ENCODE measurements around the gene NDC80. TPM values are rescaled to one million over a fixed set of nuclear protein-coding genes. Genes with fewer than 3 reads are reported as not detected.
"Not testable (repeated sequence)": the region's sequence is repeated elsewhere in the genome, so short reads cannot be mapped to it uniquely, and the experiment has no call there.

The NDC80 gene
- polyA plus RNA-seq, 5 donors: 13.5 to 51.6 (median 25.0) TPM

DNA sequence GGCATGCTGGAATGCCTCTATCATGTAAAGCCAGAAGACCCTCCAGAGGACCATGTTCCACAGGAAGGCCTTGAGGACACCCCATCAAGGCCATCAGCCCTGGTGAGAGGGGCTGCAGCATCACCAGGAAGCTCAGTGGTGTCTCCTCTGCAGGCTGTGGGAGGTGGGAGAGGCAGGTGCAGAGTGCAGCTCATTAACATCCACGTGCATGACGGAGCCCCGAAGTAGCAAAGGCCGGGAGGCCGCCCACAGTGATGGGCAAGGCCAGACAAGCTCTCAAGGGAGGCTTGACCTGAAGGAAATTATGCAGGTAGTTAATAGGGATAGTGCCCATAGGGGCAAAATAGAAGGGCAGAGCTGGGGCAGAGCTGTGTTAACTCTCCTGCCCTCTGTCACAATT is 53.9 kb downstream of the NDC80 start:
- no peak for DNase-seq

DNA sequence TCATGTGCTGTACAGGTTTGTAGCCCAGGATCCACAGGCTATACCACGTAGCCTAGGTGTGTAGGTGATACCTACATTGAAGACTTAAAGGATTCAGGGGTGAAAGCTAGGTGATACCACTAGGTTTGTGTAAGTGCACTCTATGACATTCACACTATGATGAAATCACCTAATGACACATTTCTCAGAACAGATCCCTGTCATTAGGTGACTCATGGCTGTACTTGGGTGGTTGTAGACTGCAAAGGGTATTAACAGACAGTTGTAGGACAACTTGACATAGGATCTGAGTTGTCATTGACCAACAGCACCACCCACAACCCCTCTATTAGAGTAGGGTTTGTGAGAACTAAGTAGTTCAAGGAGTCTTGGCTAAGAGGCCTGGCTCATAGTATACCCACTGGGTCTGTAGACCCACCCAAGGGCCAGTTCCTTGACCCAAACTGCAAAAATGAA is 56.5 kb downstream of the NDC80 start:
- DNase-seq: no peak

DNA sequence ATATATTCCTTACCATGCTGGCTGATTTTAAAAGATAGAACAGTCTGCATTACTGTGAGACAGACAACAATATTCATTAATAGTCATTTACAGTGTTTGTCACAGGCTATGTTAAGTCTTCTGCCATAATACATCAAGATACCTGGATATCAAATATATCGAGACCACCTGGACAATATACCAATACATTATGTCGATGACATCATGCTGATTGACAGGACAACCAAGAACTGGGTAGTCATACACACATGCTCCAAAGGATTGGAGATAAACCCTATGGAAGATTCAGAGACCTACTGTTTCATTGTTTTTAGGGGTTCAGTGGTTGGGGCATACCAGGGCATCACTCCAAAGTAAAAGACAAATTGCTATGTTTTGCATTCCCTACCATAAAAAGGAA is 57.6 kb downstream of the NDC80 start:
- no peak for DNase-seq

DNA sequence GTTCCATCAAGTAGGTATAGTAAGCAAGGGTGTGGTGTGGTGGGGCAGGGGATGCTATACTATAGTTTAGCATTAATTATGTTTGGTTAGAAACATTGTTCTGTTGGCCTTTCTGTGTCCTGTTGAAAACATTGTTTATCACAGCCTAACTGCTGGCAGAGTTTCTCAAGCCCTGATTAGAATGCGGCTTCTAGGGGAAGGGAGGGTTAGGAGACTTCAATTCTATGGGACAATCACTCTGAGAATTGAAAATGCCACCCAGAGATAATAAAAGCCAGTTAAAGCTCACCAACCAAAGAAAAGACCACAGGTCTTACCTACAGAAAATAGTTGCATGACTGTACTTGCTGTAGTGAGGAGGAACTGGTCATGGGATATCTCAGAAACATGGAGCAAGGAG is 64.2 kb downstream of the NDC80 start:
- no peak for DNase-seq

DNA sequence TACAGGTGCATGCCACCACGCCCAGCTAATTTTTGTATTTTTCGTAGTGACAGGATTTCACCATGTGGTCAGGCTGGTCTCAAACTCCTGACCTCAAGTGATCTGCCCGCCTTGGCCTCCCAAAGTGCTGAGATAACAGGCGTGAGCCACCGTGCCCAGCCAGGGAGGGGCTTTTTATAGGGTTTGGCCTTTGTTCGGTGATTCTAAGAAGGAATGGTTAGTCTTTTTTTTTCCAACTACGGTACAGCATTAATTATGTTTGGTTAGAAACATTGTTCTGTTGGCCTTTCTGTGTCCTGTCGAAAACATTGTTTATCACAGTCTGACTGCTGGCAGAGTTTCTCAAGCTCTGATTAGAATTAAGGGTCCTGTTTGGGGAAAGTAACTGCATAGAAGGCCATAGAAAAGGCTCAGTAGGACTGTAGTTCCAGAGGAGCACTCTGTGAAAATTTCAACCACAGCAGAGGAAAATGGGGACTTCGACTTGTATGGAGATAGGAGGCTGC is 64.8 kb downstream of the NDC80 start:
- DNase-seq: no peak

DNA sequence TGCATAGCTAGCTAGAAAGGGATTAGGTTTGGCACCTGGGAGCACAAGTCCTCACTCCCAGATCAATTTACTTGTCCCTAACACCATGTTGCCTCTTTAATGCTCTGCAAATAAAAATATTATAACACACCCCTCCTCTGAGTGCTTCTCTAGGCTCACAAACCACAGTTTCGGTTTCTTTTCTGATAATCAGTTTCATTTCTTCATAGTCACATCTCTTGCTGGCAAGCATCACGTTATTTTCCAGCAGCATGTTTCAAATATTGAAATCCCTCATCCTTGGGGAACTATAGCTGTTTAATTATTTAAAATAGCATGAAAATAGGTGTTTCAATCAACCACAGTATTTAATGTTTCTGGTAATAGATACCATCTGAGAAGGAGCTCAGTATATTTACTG is 70.3 kb downstream of the NDC80 start:
- peak in 1 of 2 donors; percentile 13 for DNase-seq

DNA sequence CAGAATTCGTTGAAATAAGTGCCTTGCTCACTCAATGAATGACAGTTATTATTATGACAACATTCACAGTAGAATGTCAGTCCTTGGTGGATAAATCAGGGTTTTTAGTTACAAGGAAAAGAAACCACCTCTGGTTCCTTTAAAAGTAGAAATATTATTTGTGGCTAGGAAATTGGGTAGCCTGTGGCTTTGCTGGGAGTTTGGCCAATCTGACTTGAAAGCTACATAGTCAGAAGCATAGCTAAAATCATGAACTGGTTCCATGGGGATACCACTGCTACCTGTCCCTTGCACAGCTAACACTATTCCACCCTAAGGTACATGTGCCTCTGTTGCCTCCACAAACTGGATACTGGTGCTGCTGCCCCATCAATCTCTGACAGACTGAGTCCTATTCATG is 71.4 kb downstream of the NDC80 start:
- no peak for DNase-seq

DNA sequence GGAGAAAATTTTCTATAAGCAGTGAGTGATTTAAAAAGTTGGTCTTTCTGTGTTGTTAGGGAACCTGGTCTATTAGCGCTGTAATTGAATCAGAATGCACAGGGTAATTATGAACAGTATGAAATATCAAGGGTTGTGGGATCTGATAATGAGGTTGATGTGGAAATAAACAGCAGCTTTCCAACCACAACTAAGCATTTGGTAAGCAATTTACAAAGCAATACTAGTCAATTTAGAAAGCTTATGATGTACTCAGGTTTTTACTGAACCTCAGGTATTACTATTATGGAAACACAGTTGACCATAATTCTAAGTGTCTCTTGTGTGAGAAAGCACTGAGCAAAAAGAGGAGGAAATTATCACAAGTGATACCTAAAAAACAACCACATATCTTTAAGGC is 73.2 kb downstream of the NDC80 start:
- no peak for DNase-seq

DNA sequence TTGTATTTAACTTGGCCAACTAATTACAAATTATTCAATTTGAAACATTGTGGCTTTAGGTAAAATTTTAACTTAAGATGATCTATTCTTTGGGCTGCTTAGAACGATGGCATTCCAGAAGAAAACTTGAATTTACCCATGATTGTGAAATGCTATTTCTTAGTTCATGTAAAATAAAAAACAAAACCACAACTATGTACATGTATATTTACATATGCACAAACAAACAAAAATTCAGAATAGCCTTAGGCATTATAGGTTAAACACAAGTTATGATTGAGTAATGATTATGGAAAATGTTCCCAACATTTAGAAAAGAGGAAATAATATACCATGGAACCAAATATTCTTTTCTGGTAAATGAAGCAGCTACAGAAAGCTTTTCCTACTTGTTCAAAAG is 80.6 kb downstream of the NDC80 start:
- no peak for DNase-seq

DNA sequence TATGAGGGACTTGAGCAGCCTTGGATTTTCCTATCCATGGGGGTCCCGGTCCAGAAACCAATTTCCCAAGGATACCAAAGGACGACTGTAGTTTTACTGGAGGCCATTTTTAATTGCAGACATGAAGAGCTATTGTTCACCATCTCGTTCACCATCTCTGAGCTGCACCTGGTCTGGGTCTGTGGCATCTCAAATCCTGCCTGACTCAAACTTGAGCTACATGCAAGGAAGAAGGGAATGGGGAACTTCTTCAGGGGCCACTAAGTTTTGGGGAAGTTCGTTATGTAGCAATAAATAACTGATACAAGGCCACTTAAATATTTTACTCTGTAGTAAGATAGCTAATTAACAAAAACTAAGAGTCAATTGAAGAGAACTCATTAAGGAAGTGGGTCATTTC is 82.1 kb downstream of the NDC80 start:
- DNase-seq: no peak

DNA sequence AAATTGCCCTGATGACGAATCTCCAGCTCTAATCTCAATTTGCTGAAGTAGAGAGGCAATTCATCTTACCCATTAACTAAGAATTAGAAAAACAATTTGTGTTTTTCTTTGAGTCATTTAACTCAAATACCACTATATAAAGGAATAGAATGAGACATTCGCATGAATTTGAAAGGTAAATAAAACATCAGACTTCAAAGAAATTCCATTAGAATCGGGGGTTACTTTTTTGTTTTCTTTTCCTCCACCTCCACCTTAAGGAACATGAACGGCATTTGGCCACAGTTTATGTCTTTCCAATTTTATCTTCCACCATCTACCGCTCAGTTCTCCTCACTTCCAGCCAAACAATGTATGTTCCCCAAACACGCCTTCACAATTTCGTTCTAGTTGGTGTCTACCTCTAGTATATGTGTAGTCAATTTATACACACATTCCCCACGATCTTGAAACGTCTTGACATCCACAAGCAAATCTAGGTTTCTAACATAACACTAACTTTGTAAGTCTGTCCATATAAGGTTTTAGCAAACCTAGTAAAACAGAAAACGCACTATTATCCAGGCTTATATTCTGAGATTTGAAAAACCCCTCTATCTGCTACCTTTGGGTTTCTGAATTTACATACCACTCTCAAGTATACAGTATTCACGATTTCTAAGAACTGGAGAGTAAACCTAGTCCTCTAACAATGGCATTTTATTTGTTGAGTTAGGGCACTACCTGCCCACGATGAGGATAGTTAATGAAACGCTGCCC is 83.0 kb downstream of the NDC80 start:
- DNase-seq: peak in 1 of 2 donors; percentile 8

DNA sequence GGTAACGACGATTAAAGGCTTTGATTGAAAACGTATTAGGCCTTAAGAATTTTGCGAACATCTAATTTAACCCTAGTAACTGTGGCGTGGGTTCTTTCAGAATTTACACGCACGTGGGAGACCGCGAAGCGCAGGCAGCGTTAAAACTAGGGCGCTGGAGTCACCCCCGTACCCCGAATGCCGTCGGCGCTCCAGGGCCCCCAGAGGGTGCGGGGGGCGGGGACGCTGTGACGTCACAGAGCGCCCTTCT is 83.5 kb downstream of the NDC80 start:
- DNase-seq: no peak

DNA sequence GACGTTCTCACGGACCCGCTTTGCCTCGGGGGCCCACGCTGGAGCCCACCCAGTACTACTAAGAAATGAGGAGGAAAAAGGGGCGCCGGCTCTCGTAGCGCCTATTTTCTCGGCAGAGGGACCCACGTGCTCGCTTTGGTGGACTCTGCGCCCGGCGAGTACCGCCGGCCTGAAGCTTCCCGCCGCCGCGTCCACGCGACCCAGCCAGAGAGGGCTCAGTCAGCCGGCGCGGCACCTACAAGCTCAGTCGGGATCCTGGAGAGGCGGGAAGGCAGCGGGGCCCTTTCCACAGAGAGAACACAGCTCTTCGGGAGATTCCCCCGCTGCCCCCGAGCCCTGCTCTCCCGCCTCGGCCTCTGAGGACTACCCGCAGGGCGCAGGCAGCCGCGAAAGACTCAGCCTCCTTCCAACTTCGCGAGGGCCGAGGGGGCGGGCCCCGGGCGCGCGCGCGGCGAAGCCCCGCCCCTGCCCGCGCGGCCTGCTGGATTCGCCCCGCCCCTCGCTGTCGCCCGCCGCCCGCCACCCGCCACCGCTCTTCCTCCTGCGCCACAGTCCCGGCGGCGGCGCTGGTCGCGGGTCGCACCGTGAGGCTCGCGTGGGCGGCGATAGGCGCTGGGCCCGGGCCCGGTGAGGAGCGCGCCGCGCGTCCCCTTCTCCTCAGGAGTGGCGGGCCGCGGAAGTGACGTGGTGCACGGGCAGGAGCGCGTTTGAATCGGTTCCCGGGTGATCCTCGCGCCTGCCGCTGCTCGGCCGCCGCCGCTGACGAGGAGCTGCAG is 84.0 kb downstream of the NDC80 start, which contains the start of gene SMCHD1:
Gene SMCHD1 (plus strand): TSS at position 549 of the 776 bp plus-strand sequence. CDS start 350 bp downstream, outside the sequence.
- peak; percentile 82 to 87 for DNase-seq

DNA sequence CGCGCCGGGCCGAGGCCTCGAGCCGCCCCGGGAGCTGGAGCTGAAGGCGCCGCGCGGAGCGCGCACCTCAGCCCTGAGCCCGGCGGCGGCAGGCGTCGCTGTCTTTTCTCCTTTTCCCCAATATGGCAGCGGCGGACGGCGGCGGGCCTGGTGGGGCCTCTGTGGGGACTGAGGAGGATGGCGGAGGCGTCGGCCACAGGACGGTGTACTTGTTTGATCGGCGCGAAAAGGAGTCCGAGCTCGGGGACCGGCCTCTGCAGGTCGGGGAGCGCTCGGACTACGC is 84.5 kb downstream of the NDC80 start:
- peak in 1 of 2 donors; percentile 52 for DNase-seq

DNA sequence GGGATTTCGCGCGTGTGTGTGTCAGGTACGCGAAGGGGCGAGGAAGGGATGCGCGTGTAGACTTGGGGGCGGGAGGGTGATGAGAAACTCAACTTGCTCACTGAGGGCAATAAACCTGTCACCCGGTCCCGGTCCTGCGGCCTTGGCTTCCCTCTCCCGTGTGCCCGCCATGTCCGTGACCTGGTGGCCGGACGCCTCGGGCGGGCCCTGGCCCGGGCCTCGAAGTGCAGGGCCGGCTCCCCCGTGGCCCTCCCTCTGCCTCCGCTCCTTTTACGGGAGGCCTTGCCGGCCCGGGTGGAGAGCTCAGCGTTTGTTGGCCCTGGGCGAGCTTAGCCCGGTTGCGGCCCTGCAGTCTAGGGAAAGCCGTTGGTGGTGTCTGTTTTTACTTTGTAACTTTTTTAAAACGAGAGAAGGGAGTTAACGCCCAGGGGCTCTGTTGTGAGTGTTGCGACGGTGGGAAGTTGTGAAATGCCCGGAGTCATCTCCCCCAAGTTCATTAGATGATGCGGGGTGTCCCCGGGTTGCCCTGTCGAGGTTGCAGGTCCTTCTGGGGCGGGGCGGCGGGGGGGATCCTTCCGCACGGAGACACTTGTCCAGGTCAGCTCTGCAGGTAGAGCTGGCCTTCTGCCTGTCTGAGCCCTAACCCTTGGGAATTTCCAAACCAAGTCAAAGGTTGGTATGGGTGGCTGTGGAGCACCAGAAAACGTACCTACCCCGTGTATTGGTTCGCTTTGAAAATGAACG is 85.1 kb downstream of the NDC80 start:
- peak in 1 of 2 donors; percentile 42 for DNase-seq

DNA sequence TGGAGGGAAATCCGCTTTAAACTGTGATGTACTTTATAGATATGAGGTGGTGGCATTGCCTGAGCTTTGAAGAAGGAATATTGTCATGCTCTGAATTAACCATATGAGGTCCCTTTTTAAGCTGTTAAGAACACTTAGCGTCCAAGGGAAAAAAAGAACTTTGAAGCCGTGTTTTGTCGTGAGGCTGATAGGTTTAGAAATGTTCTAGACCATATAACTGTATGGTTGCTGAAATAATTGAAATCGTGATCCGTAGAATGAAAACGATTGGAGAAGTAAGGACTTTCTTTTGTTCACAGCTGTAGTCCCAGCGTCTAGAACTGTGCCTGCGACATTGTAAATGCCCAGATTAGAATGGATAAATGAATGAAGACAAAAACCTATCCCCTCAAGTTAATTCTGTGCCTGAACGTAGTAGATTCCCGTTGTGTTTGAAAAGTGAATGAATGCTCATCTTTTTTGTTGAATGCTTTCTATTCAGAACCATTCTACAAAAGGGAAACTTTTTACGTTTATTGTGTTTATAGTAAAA is 85.7 kb downstream of the NDC80 start:
- no peak for DNase-seq

DNA sequence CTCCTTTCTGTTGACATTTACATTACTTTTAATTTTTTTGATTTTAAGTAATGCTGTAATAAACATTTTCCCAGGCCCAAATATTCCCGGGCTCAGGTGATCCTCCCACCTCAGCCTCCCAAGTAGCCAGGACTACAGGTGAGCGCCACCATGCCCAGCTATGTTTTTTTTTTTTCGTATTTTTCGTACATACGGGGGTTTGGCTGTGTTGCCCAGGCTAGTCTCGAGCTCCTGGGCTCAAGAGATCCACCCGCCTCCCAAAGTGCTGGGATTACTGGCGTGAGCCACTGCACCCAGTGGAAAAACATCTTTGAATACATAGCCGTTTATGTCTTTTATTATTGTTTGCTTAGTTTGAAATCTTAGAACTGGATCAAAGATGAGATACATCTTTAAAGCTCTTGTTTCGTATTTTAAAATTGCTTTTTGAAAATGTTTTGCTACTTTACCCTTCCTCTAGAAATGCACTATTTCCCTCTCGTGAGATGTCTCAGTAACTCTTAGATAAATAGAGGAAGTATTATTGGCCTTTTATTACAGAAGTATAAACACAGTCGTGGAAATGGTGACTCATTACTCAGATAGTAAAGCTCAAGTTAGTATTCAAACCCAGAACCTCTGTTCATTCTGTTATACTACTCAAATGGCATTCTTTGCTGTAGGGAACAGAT is 86.6 kb downstream of the NDC80 start:
- no peak for DNase-seq

DNA sequence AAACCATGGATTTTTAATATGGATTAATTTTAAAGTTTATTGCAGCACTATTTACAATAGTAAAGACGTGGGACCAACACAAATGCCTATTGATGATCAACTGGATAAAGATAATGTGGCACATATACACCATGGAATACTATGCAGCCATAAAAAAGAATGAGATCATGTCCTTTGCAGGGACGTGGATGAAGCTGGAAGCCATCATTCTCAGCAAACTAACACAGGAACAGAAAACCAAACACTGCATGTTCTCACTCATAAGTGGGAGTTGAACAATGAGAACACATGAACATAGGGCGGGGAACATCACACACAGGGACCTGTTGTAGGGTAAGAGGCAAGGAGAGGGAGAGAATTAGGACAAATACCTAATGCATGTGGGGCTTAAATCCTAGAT is 89.5 kb downstream of the NDC80 start:
- DNase-seq: not testable (repeated sequence)

DNA sequence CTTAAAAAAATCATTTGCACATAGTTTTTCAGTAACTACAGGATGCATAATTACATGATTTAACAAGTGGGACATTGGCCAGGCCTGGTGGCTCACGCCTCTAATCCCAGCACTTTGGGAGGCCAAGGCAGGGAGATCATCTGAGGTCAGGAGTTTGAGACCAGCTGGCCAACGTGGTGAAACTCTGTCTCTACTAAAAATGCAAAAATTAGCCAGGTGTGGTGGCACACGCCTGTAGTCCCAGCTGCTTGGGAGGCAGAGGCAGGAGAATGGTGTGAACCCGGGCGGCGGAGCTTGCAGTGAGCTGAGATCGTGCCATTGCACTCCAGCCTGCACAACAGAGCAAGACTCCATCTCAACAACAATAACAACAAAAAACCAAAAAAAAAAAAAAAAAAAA is 90.9 kb downstream of the NDC80 start:
- not testable (repeated sequence) for DNase-seq

DNA sequence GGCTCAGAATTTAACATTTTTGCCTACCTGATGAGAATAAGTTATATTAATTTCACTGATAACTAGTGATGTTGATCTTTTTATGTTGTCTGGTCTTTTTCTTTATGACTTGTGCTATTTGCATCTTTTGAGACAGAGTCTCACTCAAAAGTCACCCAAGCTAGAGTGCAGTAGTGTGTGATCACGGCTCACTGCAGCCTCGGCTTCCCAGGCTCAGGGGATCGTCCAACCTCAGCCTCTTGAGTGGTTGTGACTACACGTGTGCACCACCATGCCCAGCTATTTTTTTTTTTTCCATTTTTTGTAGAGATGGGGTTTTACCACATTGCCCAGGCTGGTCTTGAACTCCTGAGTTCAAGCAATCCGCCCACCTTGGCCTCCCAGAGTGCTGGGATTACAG is 91.6 kb downstream of the NDC80 start:
- no peak for DNase-seq

Measured in right lung (tissue), 5 donors.